HG03103 (cell line): ENCODE data around the gene LRP8.

Experiments
- ATAC-seq: cut with Tn5 transposase; IDR thresholded peaks from one replicate; pipeline ENCODE4 v1.9.1; 2021; ENCODE audit warnings: low read depth; ENCODE audit not compliant: unreplicated experiment

LRP8 gene

DNA sequence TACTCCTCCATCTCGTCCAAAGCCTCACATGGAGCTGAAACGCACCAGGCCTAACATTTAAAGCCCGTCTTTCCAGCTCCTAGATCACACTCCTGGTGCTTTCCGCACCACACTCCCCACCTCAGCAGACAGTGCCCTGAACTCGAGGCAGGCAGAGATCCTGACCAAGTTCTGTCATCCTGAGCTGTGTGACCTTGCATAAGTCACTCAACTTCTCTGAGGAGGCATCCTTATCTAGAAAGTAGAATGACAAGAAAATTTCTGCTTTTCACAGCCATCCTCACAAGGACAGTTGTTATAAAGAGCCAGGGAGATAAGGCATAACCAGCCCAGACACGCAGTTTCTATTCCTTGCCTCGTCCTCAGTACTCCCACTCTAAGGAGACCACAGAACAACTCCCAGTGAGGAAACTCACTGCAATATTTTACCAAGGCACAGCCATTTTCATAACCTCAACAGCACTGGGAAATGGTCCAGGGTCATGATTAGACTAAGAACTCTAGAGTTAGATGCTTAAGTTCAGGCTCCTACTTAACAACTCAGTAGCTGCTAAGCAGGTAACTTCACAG, 3.1 kb downstream of the LRP8 start:
- ATAC-seq, result no peak

DNA sequence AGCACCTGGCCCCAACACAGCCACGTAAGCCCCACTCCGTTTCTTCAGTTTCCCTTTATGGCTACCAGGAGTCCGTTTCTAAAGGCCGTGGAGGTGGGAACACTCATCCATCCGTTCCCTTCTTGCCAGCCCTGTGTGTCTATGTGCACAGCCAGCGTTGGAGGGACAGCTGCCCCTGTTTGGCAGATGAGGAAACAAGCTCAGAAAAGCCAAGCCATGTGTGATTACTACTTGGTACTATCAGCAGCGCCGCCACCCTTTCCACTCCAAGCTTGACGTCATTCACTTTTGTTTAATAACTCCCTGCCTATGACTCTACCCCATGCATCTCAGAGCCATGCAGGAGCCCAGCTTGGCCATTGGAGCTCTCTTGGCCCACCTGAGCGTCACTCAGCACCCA, 3.5 kb downstream of the LRP8 start:
- no peak for ATAC-seq

DNA sequence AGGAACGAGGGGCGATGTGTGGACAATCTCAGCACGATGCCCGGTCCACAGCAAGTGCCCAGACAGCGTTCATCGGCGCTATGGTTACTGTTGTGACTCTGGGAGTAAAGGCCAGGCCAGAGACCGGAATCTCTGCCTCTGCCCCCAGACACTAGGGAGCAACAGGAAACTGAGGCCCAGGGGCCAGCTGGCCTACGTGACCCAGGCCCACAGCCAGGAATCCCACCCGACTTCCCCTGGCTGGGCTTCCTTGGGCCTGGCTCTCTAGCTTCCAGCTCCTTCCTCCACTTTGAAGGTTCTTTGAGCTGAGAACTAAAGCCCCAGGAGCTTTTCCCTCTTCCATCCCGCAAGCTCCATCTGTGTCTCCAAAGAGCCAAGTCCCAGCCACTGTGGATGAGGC, 4.6 kb downstream of the LRP8 start:
- ATAC-seq, result no peak

DNA sequence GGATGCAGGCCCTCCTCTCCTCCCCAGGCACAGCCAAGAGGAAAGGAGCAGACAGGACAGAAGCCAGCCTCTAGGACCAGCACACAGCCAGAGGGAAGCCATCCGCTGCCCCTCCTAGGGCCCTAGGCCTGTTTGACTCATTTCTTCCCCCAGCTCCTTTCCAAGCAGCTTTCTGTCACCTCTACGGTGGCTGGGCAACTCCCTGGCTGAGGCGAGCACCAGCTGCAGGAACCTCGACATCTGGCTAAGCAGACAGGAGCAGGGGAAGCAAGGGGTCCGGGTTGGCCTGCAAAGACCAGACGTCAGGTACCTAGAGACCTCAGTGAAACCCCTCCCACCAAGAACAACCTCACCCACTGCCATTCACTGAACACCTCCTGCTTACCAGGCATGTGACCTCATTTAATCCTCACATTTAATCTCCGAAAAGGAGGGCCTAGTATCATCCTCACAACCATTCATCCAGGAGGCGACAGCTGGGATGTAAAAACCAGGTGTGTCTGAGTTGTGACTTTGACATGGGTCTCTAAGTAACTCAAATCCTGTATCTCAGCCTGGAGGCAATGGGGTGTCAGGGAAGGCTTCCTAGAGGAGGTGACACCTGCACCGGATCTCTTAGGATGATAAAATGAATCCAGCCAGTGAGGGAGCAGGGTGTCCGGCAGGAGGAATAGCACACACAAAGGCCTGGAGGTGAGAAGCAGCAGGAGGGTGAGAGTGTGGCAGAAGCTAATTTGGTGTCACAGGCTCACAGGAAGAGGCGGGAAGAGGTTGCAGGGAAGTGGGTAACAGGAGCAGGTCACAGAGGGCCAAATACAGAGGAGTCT, 5.9 kb downstream of the LRP8 start:
- ATAC-seq, result no peak

DNA sequence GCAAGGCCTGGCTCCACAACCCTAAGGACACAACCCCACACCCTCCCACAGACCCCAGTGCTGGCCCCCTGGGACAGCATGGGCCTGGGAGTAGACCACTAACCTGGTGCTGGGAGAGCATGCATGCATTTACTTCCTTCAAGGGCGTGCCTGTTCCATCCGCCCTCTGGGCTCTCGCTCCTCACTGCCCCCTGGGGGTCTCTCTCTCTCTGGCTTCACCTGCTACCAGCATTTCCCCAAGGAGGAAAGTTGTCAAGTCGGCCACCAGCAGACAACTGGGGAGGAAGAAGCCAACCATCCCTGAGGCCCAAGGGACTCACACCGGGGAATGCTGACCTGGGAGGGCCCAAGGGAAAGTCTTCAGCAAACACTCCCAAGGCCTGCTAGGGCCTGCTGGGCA, 6.5 kb downstream of the LRP8 start:
- no peak for ATAC-seq

DNA sequence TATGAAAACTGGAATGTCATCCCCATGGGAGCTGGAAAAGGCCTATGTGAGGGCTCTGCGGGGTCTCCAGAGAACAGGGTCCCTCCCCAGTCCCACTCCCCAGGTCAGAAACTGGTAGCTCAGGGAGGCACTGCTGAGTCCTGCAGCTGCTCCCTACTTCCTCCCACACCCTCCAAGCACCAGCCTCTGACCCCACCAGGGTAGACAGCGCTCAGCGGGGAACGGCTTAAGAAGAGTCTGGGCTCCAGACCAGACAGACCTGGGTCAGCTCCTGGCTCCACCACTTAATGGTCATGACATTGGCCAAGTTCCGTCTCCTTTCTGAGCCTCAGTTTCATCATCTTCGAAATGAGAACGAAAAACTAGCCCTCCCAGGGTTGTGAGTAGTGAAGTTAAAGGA, 7.2 kb downstream of the LRP8 start:
- no peak for ATAC-seq

DNA sequence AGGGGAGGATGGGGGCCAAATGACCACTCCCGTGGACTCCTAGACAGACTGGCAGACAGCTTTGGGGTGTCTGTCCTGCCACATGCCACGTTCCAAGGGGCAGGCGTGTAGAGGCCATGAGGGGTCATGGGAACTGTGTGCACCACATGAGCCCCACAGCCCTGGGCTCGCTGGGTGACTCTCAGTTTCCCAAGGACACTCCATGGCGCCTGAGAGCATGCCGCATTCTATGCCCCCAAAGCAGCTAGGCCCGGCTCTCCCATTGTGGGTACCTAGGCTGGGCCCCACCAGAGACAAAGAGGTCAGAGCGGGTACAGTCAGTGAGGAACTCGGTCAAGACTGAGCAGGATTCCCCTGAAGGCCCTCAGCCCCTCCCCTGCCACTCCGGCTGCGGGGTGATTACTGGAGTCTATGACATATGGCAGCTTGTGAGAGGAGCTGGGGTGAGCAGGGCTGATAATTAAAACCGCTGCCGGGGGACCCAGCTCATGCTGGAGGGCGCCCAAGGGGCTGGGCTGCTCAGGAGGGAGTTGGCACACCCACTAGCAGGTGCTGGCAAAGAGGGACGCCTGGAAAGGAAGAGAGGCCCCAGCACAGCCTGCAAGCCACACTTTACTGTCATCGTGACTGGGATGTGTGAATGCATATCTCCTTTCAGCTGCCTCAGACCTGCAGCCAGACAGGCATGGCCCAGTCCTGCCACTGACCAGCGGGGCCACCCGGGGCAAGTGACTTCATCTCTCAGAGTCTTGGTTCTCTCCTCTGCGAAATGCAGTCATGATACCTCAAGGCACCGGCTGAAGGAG, 8.4 kb downstream of the LRP8 start:
- ATAC-seq, result no peak

DNA sequence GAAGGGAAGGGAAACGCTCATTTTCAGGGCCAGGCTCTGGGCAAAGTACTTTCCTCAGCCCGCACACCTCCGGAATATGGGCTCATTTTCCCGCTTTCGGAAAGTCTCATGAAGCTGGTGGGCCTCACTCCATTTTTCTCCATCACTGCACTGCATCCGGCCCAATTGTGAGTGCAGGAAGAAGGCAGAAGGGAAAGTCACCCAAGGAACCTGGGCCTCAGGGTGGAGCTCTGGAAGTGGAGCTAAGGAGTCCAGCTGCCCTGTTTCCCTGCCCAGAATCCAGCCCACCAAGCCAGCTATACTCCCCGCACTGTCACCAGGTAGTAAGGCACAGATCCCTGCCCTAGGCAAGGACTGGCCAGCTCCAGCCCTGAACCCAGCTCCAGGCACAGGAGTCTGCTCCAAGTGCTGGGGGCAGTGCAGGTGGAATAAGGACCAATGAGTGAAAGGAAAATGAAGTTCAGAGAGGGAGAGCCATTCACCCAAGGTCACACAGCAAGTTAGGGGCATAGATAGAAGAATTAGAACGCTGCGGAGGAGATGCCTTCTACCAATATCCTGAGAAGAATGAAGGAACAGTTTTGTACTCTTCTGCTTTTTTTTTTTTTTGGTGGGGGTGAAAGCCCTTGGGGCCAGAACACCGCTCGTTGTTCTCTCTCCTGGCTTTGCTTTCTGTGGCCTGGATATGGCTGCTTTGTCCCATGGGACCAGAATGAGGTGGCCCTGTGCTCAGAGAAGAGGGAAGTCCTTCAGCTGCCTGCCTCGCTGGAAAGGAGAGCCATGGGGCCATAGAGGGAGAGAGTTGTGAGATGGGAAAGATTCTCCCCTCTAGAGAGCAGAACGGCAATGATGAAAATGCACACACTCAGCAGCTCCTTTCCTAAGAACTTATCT, 10.0 kb downstream of the LRP8 start:
- ATAC-seq, result no peak

DNA sequence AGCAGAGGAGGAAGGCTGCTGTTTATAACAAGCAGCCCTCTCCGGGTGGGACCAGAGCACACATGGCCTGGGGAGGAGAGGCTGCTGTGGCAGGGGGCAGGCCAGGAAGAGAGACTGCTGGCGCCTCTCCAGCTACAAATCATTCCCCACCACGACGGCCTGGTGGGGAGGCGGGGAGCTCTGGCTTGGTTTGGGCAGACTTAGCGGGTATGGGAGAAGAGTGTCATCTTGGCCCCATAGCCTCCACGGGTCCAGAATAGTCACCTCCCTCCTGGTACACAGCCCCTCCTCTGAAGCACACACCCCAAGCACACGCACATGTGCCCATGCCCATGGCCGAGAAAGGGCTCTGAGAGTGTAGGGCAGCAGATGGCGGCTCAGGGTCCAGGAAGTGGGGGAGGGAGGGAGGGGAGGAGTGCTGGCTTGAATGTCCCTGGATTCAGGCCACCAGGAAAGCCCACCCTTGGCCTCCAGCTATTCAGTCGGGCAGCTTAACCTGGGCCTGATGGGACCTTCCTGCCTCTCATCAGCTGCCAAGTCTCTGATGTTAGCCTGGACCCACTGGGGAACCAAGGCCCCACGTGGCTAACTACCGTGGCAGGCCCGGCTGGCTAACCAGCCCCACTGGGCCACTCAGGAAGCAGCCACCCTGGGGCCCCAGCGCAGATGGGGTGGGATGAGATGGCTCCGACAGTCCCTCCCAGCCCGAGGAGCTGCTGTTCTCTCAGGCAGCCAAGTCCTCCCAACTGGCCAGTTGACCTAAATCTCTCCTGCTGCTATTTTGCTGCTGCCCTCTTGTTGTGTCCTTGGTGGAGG, 10.9 kb downstream of the LRP8 start:
- no peak for ATAC-seq

DNA sequence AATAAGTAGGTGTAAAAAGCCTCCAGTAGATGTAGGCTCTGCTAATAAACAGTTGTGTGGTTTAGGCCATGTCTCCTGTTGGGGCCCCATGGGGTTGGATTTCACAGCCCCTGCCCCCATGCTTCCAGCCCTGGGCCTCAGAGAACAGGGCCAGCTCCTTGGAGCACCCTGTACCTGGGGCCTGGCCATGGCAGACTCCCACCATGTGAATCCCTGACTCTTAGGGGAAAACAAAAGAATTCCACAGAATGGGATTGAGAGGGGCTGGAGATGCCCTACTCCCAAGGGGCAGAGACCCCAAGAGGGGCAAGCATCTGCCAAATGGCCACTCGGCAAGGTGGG, 11.5 kb downstream of the LRP8 start:
- no peak for ATAC-seq

DNA sequence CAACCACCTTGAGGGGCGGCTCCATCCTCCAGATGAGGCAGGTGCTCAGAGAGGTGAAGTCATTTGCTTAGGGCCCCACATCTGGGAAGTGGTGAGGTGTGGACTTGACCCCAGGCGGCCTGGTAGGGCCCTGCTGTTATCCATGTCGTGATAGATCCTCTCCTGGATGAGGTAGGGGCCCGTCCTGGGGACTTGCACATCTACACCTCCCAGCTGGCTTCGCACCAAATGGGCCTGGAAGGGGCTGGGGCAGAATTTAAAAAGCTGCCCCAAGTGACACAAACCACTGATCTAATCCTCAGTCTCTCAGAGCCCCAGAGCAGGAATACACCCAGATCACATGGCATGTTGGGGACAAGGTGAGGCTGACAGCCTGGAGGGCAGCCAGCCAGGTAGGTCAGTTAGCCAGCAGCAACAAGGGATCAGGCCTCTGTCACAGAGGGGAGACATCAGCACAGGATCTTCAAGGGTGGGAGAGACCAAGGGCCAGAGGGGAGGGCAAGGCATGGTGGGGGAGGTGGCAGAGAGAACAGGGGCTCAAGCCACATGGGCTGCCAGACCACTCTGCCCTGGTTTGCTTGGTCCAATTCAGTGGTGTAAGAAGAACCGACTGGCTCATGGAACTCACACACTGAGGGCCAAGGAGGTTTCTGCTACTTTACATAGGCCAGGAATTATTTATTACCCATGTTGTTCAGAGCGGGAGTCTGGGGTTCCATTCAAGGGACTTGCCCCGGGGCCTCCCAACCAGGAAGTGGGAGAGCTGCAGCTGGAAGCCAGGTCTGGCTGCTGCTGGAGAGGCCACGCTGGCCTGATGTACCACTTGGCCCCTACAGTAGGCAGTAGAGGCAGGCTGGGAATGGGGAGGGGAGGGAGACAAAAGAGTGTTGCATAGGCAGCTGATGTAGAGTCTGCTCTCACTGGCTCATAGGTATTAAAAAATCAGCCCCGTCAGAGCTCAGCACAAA, 12.1 kb downstream of the LRP8 start:
- ATAC-seq, result no peak

DNA sequence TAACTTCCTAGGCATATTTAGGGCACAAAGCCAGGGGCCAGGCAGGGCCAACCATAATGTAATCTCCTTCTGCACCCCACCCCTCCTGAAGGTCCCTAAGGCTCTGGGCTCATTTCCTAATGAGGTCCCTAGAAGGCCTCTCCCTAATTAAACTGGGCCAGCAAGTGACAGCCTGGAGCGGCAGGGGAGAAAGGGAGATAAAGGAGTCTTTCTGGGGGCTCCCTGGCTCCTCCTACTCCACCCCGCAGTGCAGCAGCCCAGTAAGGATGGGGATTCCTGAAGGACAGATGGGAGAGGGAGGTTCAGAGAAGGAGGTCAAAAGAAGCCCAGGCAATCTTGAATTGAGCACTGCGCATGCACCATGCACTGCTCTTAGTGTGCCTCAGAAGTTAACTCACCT, 12.8 kb downstream of the LRP8 start:
- no peak for ATAC-seq

DNA sequence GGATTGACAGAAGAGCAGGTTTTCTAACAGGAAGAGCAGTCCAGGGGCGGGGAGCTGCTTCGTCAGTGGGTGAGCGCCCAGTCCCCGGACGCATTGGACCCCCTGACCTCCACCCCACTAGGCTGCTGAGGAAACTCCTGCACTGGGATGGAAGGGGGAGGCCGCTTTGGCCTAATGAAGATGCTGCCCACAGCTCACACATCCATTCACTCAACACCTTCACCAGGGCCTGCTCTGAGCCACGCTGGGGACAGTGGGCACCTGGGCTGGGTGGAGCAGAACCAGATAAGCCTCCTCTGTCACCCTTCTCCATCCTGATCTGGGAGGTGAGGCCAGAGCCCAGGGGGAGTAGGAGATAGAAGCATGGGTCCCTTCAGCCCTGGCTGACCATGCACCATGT, 13.3 kb downstream of the LRP8 start:
- no peak for ATAC-seq

DNA sequence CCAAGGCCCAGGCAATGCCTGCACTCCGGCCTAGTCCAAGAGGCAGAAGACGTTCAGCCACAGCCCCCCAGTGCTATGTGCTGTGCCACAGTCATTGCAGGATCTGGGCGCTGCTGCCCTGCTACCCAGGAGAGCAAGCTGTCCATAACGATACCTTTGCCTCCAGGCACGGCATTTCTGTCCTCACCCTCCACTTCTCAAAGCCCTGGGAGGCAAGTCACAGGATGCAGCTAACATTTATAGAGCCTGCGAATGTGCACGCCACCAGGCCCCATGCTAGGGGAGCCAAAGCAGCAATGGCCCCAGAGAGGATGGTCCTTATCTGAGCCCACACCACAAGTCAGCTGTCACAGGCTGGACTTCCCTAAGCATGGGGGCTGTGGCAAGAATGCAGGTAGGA, 13.8 kb downstream of the LRP8 start:
- ATAC-seq, result no peak

DNA sequence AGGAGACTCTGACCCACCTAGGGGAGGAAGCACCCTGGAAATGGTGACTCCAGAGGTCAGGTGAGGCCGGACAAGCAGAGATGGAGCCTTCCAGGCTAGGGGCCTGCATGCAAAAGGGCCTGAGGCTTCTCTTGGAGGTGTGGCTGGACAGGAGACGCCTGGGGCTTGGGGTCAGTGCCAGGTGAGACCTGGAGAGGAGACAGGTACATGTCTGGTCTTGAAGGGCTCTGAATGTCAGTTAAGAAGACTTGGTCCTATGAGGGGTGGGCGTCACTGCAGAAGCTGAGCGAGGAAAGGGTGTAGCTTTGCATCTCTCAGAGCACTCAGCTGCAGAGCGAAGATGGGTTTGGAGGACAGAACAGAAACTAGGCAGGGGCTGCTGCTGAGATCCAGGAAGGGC, 14.3 kb downstream of the LRP8 start:
- ATAC-seq, result no peak

DNA sequence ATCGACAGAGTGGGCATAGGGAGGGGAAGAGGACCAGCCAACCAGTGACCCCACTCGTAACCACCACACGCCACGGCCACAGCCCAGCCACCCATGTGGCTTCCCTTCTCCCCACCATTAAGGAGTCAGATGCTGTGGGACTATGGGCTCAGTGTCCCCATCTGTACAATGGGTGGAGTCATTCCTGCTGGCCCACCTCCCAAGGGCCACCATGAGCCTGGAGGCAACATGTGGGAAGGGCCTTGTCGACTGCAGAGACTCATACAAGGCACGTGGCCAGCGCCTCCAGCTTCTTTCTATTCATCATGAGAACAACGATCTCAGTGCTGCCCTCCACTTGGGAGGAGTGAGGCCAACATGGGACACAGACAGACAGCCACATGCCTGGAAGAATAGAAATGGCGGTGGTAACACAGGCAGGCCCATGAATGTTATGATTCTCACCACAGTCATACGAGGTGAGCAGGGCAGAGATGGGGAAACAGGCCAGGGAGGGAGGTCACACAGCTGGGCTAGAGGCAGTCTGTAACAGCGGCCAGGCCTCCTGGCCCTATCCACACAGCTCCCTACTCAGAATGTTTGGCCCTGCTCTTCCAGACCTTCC, 16.1 kb downstream of the LRP8 start:
- no peak for ATAC-seq

DNA sequence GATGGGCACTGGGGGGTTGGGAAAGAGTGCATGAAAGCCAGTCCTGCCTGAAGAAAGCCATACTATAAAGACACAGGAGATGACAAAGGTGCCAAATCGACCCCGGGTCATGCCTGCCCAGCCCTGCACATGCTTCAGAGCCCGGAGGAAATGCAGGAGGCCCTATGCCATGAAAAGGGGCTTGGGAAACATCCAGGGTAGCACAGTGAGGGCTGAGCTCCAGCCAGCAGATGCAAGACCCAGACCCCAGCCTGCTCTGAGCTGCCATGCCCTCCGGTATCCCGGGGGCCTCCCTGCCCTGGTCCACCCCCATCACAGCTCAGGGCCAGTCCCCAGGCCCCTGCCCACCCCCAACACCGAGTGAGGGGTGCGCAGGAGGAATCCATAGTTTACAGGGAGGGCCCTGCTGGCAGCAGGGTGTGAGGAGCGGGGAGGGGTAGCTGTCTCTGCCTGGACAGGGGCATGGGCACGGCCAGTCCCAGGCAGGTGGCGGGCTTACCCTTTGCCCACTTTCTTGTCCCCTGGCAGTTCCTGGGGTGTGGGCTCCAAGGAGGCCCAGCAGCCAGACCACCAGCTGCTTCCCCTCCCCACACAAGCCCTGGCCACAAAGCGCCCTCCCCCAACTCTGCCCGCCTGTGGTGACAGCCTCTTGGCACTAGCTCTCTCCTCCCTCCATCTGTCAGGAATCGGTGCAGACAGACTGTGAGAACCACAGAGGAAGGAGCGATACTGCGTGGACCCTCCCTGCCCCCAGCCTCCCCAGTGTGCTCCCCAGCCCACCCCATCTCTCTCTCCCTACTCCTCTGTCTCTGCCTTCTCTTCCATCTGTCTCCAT, 16.8 kb downstream of the LRP8 start:
- ATAC-seq, result no peak

DNA sequence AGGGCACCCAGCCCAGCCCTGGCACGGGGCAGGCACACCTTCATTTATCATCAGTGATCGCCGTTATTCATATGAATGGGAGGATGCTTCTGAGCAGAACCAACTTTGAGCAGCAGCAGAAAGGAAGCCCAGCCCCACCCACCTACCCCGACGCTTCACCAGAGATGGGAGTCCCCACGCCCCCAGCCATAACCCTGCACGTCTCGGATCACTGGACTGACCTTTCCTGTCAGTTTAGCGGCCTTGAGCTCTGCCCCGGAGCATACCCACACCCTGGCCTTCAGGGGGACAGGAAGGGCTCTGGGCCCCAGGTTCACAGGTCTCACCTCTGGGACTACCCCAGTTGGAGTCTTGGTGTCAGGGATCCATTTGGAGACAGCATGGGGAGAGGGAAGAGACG, 18.1 kb downstream of the LRP8 start:
- no peak for ATAC-seq
